ENCODE results near the gene ATP2A3.

DNA sequence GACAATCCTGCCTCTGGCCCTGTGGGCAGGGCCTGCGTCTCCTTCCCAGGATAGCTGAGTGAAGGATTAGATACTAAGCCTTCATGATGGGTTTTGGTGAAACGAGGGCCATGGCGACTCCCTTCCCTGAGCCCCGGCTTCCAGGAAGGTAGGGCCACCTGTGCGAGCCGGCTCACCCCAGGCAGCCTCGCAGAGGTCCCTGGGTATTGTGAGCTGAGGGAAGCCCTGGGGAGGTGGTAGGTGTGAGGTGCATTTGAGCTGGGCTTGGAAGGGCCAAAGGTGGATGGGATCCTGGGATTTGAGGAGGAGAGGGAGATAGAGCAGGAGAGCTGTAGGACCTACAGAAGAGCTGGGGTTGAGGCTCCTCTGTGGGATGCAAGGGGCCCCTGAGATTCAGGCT, 41.5 kb downstream of the ATP2A3 start:
- TF ChIP-seq, protein P1, sequence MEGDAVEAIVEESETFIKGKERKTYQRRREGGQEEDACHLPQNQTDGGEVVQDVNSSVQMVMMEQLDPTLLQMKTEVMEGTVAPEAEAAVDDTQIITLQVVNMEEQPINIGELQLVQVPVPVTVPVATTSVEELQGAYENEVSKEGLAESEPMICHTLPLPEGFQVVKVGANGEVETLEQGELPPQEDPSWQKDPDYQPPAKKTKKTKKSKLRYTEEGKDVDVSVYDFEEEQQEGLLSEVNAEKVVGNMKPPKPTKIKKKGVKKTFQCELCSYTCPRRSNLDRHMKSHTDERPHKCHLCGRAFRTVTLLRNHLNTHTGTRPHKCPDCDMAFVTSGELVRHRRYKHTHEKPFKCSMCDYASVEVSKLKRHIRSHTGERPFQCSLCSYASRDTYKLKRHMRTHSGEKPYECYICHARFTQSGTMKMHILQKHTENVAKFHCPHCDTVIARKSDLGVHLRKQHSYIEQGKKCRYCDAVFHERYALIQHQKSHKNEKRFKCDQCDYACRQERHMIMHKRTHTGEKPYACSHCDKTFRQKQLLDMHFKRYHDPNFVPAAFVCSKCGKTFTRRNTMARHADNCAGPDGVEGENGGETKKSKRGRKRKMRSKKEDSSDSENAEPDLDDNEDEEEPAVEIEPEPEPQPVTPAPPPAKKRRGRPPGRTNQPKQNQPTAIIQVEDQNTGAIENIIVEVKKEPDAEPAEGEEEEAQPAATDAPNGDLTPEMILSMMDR (IDR thresholded peaks at IDR 0.05; ENCODE audit: insufficient read depth, low read length) = no peak
- TF ChIP-seq POLR2AphosphoS5 (IDR thresholded peaks at IDR 0.05; ENCODE audit: low read depth) = peak; percentile 21; the same call in 1 of the 2 replicates
- TF ChIP-seq, protein P2, sequence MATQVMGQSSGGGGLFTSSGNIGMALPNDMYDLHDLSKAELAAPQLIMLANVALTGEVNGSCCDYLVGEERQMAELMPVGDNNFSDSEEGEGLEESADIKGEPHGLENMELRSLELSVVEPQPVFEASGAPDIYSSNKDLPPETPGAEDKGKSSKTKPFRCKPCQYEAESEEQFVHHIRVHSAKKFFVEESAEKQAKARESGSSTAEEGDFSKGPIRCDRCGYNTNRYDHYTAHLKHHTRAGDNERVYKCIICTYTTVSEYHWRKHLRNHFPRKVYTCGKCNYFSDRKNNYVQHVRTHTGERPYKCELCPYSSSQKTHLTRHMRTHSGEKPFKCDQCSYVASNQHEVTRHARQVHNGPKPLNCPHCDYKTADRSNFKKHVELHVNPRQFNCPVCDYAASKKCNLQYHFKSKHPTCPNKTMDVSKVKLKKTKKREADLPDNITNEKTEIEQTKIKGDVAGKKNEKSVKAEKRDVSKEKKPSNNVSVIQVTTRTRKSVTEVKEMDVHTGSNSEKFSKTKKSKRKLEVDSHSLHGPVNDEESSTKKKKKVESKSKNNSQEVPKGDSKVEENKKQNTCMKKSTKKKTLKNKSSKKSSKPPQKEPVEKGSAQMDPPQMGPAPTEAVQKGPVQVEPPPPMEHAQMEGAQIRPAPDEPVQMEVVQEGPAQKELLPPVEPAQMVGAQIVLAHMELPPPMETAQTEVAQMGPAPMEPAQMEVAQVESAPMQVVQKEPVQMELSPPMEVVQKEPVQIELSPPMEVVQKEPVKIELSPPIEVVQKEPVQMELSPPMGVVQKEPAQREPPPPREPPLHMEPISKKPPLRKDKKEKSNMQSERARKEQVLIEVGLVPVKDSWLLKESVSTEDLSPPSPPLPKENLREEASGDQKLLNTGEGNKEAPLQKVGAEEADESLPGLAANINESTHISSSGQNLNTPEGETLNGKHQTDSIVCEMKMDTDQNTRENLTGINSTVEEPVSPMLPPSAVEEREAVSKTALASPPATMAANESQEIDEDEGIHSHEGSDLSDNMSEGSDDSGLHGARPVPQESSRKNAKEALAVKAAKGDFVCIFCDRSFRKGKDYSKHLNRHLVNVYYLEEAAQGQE (IDR thresholded peaks at IDR 0.05; ENCODE audit: insufficient replicate concordance, low read depth) = no peak
- TF ChIP-seq SPI1 (IDR thresholded peaks at IDR 0.05; ENCODE audit: borderline replicate concordance, low read depth) = no peak
- no peak for TF ChIP-seq GABPA (IDR thresholded peaks at IDR 0.05; ENCODE audit: low read depth)

All from HL-60 (cell line).